GM18861 (cell line): ENCODE measurements around the gene SYCP3.
"Not testable (repeated sequence)": the region's sequence is repeated elsewhere in the genome, so short reads cannot be mapped to it uniquely, and the experiment has no call there.

ENCODE experiments used
- ATAC-seq: cut with Tn5 transposase; IDR thresholded peaks from one replicate; pipeline ENCODE4 v1.9.1; 2021; ENCODE audit not compliant: unreplicated experiment

SYCP3 gene

DNA sequence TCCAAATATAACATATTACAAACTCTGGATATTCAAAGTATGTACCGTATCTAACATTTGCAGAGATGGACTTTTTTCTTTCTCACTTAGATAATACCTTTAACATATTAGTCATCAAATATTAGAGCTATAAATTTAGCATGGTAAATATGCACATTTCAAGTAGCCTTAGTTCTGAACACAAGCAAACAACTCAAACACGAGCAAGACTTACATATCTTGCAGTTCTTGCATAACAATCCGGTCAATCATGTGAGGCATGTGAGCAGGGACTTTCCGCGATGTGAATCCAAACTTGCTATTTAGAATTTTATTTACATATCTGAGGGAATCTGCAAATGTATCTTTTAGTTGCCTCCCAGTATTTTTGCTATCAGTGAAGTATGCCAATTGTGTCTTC lies 22.1 kb upstream of the SYCP3 start:
- ATAC-seq = no peak

DNA sequence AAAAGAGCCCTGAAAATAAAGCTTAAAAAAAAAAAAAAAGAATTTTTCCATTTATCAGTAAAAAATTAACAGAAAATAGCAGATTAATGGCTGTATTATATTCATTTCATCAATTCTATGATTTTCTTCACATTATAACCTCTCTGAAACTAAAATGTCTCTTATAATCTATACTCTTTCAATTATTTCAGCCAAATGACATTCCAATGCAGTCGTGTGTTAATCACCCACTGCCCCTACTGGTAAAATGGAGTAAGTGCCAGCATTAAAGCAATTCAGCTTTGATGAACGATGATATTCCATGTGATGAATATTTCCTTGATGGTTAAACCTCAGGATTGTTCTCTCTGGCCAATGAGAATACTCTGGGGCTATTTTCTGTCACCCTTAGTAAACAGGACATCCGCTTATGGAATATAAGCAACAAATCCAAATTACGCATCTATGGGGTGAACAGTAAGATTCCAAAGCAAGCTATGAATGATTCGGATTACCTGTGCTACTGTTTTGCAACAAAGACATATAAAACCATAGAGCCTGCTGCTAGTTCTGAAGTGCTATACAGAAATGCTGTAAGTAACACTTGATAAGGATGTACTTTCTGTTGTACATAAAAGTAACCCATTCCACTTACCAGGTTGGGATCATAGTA lies 20.3 kb upstream of the SYCP3 start:
- ATAC-seq = no peak

DNA sequence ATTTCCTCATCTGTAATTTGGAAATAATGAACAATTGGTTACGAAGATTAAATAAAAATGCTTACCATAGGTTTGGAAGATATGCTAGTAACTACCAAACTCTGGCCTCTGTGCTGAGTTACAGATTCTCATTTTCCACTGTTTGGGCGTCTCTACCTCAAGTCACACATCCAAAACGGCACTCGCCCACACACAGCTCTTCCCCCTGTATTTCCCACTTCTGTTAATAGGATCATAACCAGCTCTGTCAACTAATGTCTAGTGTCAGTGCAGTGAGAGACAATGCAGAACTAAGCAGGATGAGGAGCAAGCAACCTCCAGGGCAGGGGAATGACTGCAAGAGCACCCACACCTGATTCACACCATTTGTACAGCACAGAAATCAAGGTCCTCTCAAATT lies 10.9 kb upstream of the SYCP3 start:
- ATAC-seq = no peak

DNA sequence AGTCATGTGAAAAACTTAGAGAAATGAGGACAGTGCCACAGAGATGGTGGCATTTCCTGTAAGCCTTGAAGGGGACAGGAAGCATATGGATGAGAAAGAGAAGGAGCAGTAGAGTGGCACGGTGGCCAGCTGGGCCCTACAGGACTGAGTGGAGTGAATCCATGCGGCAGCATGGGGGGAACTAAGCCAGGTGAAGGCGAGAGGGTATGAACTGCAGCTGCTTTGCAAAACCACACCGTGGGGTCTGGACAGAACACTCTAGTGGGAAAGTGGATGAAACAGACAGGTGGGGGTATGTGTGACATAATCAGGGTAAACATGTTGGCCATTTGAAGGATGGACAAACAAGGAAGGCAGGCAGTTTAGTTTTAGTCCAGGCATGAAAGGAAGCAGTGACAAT lies 10.4 kb upstream of the SYCP3 start:
- no peak for ATAC-seq

DNA sequence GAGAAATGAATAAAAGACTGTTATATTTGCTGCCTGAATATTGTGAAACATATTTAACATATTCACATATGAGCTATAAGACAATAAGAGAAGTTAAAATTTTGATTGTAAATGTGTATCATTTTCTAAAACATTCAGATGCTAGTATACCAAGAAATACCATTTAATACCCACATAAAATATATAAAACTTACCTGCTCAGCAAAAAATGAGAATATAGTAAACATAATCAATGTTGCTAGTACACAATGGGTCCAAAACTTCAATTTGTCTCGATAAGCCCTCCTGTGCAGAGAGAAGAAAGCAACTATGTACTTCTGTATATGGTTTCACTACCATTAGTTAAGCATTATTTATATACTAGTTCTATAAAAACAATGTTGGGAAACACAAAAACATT lies 9.6 kb upstream of the SYCP3 start:
- ATAC-seq = no peak

DNA sequence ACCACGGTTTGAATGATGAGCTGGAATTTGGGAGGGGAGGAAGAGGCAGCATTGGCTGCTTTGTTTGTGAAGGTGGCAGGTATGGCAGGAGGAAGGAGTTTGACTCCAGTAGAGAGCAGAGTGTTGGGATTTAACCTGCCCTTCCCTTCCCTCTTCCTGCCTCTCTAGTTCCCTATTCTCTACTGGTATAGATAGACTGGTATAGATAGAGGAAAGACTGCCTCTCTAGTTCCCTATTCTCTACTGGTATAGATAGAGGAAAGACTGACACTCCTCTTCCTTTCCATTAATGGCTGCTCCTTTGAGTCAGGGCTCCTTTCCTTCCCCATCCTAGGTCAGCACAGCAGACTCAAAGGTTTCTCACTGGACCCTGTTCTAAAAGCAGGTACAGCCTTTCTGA lies 8.4 kb upstream of the SYCP3 start:
- ATAC-seq = no peak

DNA sequence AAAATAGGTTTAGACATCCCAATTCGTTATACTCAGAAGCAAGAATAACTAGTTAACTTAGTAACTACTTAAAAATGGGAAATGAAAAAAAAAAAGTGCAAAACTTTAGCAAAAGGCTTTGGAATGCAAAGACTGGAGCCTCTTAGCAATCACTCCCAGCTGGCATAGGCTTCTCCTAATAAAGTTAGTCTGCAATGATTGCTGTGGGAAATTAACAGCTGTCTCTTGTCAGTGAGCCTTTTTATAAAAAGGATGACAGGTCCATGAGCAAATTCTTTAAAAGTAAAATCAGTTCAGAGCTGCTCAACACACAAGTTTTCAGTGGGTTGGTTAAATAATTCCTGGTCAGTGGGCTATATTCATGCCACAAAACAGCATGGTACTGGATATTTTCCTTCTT lies 7.4 kb upstream of the SYCP3 start:
- no peak for ATAC-seq

DNA sequence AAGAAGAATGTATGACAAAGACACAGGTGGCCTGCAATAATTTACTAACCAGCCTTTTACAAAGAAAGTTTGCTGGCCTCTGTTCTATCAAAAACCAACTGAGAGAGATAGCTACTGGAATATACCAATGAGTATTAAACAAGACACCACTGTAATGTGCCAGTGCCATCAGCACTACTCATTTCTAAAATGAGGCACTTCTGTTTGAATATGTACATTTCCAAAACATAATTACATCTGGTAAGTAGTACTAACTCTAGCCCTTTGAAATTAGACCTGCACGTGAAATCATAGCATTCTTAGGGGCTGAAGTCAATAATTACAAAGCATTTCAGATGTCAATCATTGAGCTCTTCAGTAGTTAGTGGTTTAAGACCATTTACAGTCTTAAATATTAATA lies 6.9 kb upstream of the SYCP3 start:
- no peak for ATAC-seq

DNA sequence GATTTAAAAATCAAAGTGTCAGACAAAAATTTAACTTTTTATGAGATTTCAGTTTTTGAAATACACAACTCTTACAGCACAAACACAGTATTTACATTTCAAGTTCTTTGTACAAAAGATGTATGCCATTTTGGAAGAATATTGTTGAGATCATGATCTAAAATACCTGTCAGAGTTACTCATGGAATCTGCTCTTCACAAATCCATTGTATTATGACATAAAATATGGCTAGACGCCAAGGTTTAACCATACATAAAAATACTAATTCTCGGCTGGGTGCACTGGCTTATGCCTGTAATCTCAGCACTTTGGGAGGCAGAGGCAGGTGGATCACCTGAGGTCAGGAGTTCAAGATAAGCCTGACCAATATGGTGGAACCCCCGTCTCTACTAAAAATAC lies 6.2 kb upstream of the SYCP3 start:
- ATAC-seq = no peak

DNA sequence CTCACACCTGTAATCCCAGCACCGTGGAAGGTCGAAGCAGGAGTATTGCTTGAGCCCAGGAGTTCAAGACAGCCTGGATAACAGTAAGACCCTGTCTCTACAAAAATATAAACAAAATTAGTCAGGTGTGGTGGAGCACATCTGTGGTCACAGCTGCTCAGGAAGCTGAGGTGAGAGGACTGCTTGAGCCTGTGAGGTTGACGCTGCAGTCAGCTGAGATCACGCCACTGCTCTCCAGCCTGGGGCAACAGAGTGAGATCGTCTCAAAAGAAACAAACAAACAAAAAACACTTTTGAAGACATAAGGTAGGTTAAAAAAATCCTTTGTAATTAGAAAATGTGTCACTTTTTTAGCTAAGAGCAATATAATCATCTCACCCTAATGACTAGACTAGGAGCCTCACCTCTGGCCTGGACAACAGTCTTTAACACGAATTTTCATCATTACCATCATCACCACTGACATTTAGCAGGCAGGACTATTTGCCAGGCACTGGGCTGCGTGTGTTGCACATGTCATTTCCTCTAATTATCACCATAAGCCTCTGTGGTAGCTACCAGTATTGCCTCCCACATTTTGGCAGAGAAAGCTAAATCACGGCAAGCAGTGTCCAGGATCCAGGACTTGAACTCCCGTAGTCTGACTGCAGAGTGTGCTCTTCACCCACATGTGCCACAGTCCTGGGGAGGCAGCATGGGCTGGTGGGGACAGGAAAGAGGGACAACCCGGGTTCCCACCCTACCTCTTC lies 4.6 kb upstream of the SYCP3 start:
- peak; percentile 94 for ATAC-seq

DNA sequence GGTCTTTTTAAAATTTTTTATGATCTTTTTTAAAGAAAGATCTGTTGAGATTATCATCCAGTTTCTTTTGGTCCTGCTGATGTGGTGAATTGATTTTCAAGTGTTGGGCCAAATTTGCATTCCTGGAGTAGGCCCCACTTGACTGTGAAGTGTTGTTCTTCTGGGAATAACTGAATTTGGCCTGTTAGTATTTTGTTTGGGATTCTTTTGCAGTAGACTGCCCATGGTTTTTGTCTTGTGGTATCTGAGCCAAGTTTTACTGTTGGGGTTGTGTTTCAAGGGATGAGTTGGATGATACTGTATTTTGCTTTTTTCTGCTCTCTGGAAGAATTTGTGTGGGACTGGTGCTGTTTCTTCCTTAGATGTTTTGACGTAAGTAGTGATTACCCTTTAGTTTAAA lies 4.0 kb upstream of the SYCP3 start:
- no peak for ATAC-seq

DNA sequence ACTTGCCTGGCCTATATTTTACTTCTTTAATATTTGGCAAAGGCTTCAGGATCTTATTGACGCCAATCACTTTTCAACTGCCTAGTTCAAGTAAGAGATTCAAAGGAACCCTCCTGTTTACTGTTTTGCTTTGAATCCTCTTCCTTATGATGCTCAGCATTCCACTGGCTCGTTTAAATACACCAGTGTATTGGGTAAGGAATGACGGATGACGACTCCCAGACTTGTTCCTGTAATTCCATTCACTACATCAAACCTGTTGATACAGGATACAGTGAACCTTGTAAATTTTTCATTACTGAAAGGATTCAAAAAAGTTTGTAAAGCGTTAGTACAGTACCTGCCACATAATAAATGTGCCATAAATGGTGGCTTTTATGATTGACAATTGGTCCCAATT lies 1.7 kb upstream of the SYCP3 start:
- ATAC-seq = no peak

DNA sequence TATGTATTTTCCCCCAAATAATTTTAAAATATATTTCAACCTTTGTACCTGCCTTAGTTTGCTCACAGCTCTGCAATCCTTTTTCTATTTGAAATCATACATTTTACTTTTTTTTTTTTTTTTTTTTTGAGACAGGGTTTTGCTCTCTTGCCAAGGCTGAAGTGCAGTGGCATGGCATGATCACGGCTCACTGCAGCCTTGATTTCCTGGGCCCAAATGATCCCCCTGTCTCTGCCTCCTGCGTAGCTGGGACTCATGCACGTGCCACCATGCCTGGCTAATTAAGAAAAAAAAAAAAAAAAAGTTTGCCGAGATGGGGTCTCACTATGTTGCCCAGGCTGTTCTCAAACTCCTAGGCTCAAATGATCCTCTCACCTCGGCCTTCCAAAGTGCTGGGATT lies 1.3 kb upstream of the SYCP3 start:
- no peak for ATAC-seq

DNA sequence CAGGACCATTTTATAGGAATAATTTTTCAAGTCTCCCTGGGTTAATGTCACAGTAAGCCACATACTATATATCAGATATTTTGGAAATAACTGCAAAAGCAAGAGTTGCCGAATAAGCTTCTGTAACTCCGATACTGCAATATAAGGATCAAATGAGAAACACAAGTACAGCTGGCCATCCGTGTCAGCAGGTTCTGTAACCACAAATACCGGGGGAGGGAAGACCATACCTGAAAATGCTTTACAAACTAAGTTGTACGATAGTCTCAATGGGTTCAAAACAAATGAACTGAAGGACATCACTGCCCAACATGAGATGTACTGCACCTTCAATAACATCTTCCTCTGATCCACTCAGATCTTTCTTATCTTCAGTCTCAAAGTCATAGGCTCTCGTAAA lies 1.8 kb downstream of the SYCP3 start:
- ATAC-seq = no peak

DNA sequence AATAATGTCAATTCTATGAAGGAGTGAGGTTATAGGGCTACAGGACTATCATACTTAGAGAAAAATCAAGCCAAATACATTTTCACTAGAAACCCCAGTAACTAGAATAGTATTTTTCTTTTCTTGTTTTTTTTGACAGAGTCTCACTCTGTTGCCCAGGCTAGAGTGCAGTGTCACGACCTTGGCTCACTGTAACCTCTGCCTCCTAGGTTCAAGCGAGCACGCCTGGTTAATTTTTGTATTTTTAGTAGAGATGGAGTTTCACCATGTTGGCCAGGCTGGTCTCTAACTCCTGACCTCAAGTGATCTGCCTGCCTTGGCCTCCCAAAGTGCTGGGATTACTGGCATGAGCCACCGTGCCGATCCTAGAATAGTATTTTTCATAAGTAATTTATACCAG lies 4.8 kb downstream of the SYCP3 start:
- ATAC-seq = not testable (repeated sequence)

DNA sequence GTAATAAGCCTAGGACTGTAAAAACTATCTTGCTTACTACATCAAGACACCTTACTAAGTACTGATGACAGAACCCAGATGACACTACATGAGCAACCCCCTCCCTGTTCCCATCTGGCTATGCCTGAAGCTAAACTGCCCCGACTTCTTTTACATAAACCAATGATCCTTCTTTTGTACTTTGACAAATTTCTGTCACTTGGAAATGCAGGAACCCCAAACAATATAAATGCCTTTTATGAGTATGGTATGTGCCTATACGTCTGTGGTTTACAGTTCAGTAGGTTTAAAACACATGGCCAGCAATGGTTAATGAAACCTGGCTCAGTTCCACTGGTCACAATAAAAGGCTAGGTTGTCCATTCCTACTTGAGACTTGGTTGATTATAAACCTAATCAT lies 6.1 kb downstream of the SYCP3 start:
- ATAC-seq = no peak

DNA sequence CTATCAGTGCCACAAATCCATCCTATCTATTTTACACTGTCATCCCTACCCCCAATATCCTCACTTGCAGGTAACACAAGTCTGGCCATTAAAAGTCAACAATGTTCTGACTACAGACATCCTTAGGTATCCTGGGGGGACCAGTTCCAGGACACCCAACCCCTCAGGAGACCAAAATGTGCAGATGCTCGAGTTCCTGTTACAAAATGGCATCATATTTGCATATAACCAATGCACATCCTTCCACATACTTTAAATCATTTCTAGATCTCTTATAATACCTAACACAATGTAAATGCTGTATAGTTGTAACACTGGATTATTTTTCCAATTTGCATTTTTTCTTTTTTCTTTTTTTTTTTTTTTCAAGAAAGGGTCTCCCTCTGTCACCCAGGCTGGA lies 6.9 kb downstream of the SYCP3 start:
- no peak for ATAC-seq

DNA sequence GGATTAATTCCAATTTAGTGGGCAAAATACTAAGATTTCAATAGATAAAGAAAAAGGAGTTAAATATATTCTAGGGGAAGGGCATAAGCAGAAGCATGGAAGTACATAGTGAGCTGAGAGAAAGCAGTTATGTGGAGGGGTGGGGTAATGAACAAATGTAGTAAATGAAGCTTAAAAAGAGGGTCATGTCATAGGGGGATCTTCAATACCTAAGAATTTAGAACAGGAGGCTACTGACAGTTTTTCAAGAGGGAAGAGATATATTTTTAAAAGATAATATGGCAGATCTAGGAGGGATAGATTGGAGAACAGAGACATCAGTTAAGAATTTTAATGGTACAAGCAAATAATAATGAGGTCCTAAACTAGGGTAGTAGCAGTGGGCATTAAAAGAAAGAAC lies 9.4 kb downstream of the SYCP3 start:
- ATAC-seq = no peak

DNA sequence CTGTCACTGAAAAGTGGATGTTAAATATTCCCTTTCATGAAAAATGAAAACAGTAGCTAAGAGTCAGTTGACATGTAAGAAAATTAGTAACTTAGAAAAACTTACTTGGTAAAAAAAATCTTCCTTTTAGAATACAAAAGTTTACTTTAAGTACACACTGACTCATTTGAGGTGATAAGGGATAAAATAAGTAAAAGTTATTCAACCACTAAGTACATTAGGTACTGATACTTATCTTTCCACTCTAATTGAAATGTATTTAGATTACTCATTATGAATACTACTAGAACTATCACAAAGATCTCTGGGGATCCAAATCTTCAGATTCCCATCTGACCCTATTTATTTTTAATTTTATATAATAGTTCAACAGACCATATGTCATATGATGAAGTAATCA lies 12.2 kb downstream of the SYCP3 start:
- ATAC-seq = no peak

DNA sequence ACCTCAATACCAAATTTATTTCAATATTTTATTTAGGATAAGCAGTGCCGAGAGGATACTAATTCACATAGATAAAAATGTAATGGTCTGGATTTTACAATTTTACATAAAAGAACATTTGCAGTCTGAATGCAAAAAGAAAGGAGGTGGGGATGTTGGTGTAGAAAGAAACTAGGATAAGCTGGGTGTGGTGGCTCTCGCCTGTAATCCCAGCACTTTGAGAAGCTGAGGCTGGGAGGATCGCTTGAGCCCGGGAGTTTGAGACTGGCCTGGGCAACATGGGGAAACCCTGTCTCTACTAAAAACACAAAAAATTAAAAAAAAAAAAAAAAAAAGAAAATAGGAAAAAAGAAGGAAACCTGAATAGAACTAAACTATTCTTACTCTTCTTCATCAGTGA lies 16.9 kb downstream of the SYCP3 start:
- no peak for ATAC-seq

DNA sequence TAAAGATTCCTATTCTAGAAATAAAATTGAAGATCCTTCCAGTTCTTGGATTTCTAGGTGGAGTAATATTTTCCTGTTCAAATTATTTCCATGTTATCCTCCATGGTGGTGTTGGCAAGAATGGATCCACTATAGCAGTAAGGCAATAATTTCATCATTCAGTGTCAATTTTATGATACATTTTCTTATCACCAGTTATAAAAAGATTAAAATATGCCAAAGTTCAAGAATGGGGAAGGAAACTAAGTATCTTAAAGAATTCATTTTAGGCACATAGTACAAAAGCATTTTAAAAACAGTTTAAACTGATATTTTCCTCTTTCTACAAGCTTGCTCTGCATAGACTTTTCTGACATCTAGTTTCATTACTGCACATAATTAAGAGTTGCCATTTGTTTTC lies 19.1 kb downstream of the SYCP3 start:
- ATAC-seq = no peak

DNA sequence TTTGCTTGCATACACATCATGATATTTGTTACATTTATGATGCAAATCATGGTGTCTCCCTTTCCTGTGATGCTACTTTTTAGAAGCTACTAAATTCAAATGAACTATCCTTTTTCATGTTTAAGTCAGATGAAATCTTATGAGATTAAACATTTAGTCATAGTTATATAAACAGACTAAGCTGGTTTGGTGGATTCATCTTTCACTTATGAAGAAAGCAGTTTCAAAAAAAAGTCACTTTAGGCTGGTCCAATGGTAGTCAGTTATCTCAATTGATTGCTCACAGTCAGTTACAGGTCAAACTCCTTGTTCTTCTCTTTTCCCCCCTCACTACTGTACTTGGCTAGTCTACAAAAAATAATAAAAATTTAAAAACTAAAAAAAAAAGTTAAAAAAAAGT lies 19.7 kb downstream of the SYCP3 start:
- no peak for ATAC-seq

DNA sequence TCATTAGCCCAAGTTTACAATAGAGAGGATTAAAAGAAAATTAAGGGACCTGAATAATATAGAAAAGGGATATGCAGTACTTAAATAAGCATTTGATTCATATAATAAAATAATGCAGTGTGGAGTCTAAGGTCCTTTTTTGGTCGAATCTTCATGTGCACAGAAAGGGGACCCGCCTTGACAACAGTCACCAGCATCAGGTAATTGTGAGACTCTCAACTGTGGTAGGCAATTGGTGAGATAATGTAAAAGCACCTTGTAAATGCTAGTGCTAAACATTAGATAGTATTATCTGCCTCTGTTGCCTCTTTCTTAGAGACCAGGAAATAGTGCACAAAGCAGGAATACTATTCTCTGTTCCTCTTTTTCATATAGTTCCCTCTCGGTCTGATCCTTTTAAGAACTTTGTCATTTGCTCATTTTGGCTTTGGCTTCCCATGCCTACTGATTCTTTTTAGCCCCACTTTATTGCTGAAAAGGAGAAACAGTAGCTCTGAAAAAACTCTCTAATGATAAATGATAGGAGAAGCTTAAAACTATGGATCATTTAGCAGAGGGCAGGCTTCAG lies 24.3 kb downstream of the SYCP3 start:
- ATAC-seq = no peak
